WI38 (cell line): ENCODE measurements around the gene MAP4K2.
A peak's percentile ranks its signal among the peaks of the same experiment; 100 is the strongest.

Experiments used
- H3K4me3 ChIP-seq: 2 replicates; pipeline ENCODE4 v1.5.1; 2011; ENCODE audit warnings: low read depth, mild to moderate bottlenecking, control low read depth, low read length
- TF ChIP-seq, protein P1 (sequence below): IDR thresholded peaks from 2 replicates; pipeline ENCODE4 v1.5.1; 2012; ENCODE audit warnings: low read depth, mild to moderate bottlenecking, control low read depth, low read length

Gene MAP4K2

DNA sequence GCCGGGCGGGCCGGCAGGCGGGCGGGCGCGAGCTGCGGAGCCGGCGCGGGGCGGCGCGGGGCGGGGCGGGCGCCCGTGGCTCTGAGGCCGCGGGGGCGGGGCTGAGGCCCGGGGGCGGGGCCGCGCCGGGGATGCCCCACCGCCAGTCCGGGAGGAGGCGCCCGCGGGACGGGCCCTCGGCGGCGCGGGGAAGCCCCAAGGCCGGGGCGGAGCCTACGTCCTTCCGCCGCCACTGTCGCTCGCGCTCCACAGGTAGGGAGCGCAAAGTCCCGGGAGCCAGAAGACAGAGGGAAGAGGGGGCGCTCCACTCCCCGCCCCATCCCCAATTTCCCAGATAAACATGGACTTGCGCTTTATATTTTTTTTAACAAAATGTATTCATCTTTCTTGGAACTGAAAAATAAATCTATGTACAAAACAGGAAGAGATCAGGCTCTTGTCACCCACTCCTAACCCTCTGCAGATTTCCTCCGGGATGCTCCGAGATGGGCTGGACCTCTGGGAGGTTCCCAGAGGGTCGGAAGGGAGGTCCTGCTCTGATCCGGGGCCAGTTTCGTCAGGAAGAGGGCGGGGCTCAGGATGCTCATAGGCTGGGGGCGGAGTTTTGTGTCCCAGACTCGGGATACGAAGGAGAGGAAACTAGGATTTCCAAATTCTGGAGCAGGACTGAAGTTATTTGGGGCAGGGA lies at the start of gene MAP4K2:
Gene MAP4K2, minus strand, starts transcription at position 57 of the 688 bp plus-strand sequence. CDS start 65 bp downstream, outside the sequence.
- TF ChIP-seq, protein P1, sequence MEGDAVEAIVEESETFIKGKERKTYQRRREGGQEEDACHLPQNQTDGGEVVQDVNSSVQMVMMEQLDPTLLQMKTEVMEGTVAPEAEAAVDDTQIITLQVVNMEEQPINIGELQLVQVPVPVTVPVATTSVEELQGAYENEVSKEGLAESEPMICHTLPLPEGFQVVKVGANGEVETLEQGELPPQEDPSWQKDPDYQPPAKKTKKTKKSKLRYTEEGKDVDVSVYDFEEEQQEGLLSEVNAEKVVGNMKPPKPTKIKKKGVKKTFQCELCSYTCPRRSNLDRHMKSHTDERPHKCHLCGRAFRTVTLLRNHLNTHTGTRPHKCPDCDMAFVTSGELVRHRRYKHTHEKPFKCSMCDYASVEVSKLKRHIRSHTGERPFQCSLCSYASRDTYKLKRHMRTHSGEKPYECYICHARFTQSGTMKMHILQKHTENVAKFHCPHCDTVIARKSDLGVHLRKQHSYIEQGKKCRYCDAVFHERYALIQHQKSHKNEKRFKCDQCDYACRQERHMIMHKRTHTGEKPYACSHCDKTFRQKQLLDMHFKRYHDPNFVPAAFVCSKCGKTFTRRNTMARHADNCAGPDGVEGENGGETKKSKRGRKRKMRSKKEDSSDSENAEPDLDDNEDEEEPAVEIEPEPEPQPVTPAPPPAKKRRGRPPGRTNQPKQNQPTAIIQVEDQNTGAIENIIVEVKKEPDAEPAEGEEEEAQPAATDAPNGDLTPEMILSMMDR: no peak
- H3K4me3 ChIP-seq: peak within 1 kb of the TSS; percentile 77

DNA sequence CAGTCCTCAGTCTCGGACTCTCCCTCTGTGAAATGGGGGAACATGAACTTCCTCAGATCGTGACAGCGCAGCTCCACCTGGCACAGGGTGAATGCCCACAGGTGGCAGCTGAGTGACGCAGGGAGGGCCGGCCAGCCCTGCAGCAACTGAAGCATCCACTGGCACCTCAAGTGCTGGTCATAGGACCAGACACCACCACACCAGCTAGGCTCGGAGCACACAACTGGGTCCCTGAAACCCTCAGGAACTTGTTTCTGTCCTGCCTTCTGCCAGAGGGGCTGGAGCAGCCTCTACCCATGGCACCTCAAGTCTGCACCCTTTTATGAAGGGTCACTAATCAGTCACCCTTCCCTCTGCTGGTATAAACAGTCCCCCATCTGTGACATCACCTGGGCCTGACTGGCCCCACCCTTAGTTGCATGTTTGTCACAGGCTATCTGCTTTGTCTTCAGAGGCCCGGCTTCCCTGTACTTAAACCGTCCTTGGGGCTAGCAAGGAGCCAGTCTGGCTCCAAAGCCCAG lies 48.9 kb upstream of the MAP4K2 start:
- H3K4me3 ChIP-seq: no peak overlapping the region
- TF ChIP-seq, protein P1: no peak

DNA sequence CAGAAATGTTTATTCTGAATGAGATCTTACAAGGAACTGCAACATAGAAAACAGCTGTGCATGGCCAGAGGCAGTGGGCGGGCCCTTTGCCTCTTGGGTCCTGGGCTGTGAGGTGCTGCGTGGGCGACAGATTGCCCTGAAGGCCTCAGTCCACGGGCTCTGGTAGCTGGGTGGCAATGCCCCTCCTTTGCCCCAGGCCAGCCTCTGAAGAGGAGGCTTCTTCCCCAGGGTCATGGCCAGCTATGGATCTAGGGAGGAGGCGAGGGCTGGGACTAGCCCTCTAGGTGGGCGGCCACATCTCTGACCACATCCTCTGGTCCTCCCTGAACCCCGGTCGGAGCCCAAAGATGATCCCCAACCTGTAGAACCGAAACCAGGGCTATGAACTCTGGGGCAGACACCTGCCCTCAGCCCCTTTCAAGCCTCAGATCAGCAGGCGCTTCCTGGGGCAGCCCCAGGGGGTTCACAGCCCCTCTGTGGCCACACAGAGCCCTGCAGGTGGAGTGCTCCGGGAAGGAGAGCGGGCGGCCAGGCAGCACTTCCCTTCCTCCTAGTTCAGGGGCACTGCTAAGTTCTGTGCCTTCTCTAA lies 48.1 kb upstream of the MAP4K2 start:
- H3K4me3 ChIP-seq: no peak overlapping the region
- TF ChIP-seq, protein P1: no peak

DNA sequence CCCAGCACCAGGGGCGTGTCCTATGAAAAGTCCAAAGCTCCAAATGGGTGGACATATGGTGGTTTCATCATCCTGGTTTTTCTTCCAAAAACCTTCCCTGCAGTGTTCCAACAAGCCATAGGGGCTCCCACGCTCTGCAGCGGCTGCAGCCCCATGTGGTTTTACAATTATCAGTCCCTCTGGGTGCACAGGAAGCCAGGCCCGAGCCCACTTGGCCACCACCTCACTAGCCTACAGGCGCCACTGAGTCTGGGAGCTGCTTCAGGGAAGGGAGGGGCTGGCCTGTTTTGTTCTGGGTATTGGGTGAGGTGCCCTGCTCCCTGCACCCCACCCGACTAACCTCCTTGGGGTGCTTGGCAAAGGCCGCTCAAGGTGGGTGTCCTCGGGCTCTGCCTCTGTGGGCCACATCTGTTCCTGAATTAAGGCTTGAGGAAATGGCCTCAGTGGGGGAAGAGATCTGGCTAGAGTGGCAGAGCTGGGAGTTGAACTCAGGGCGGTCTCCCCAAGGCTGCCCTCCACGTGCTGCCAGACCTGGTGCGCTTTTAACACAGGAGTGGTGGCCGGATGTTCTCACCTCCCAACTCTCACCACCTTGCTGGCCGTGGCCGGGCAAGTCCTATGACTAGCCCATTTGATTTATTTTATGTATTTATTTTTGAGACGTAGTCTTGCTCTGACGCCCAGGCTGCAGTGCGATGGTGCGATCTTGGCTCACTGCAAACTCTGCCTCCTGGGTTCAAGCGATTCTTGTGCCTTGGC lies 46.8 kb upstream of the MAP4K2 start:
- H3K4me3 ChIP-seq: no peak overlapping the region
- TF ChIP-seq, protein P1: no peak; the same call in 1 of the 2 replicates

DNA sequence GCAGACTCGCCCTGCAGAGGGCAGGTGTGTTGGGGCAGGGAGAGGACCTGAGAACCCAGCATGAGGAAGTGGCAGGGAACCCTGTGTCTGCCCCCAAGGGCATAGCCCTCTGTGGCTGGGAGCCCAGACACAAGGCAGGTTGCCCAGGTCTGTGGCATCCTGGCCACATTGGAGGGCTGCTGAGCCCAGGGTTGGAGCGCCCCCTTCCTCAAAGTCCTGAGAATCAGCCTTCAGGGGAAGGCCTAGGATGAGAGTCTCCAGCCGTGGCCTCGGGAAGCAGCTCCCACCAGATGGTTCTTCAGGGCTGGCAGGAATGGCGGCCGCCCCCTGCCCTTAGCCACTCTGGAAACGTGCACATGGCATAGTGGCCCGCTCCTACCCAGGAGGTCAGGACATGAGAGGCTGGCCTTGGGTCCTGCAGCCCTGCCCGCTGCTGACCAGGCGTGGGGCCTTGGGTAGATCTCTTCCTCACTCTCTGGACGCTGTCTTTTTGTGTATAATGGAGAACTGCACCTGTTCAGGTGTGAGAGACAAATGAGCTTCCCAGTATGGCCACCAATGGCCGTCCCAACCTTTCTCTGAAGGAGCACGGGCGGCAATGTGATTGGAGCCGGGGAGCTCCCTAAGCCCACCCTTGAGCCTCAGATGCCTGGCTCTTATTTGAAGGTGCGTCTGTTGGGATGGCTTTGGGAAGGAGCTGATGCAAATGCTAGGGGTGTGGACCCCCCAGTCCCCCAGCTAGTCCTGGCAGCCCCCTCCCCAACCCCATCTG lies 46.0 kb upstream of the MAP4K2 start:
- no peak overlapping the region for H3K4me3 ChIP-seq
- TF ChIP-seq, protein P1: no peak

DNA sequence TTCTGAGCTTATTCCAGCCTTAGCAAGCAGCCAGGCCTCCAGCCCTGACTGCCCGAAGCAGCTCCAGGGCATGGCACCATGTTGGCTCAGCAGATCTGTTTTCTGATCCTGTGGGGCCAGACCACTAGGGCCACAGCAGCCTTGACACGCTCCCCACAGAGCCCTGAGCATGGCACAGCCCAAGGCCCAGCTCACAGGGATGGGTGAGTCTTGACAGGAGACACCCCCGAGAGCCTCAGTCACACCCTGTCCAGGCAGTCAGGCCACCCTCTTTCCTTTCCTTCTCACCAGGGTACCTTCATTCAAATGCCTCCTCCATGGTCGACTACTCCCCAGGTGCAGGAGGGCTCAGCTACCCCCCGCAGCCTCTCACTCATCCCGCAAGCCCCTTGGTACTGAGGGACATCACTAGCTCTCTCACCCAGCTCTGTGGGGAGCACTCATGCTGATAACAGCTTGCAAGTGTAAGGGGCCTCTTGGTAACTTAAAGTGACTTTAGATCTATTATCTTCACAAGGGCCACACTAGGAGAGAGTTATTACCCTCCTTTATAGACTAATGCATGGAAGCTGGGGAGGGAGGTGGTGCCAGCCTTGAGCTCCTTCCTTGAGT lies 45.3 kb upstream of the MAP4K2 start:
- TF ChIP-seq, protein P1: no peak
- H3K4me3 ChIP-seq: no peak overlapping the region
